DOHH2 (cell line): ENCODE data around the gene WDR19.

ENCODE experiments used
- H3F3A ChIP-seq: fragments of 200-600 bp; sonication (generic), shearing (Covaris generic); 2 replicates; pipeline ENCODE4 v1.6.0; 2016; ENCODE audit warnings: antibody characterized with exemption, mild to moderate bottlenecking; ENCODE audit not compliant: control insufficient read depth, insufficient read depth
- H3K27ac ChIP-seq: fragments of 200-600 bp; sonication (generic); 2 replicates; pipeline ENCODE4 v1.5.1; 2014; ENCODE audit warnings: low read depth, mild to moderate bottlenecking, low read length, moderate library complexity
- H3K27me3 ChIP-seq: fragments of 200-600 bp; sonication (generic); 2 replicates; pipeline ENCODE4 v1.6.1; 2014; ENCODE audit warnings: mild to moderate bottlenecking, low read length, mixed read lengths; ENCODE audit not compliant: control insufficient read depth
- H3K36me3 ChIP-seq: fragments of 200-600 bp; sonication (generic); 2 replicates; pipeline ENCODE4 v1.6.1; 2014; ENCODE audit warnings: mild to moderate bottlenecking, low read length, moderate library complexity, mixed read lengths; ENCODE audit not compliant: control insufficient read depth
- H3K4me1 ChIP-seq: fragments of 200-600 bp; sonication (generic); 2 replicates; pipeline ENCODE4 v1.6.1; 2014; ENCODE audit warnings: mild to moderate bottlenecking, low read length, mixed read lengths; ENCODE audit not compliant: control insufficient read depth
- H3K4me2 ChIP-seq: fragments of 200-600 bp; sonication (generic); 2 replicates; pipeline ENCODE4 v1.6.0; 2014; ENCODE audit warnings: mild to moderate bottlenecking, low read length, moderate library complexity
- H3K4me3 ChIP-seq: fragments of 200-600 bp; sonication (generic); 2 replicates; pipeline ENCODE4 v1.5.1; 2014; ENCODE audit warnings: mild to moderate bottlenecking, low read length, mixed read lengths
- H3K79me2 ChIP-seq: fragments of 200-600 bp; sonication (generic); 2 replicates; pipeline ENCODE4 v1.6.1; 2014; ENCODE audit warnings: mild to moderate bottlenecking, low read length, mixed read lengths; ENCODE audit not compliant: control insufficient read depth
- H3K9me2 ChIP-seq: fragments of 200-600 bp; sonication (generic); replicated peaks from 2 replicates; pipeline ENCODE4 v1.6.1; 2014; ENCODE audit warnings: mild to moderate bottlenecking, low read length, mixed read lengths; ENCODE audit not compliant: control insufficient read depth
- H3K9me3 ChIP-seq: fragments of 200-600 bp; sonication (generic); 2 replicates; pipeline ENCODE4 v1.6.1; 2014; ENCODE audit warnings: antibody characterized with exemption, low read length, mixed read lengths; ENCODE audit not compliant: control insufficient read depth, insufficient read depth
- H4K20me1 ChIP-seq: fragments of 200-600 bp; sonication (generic); 2 replicates; pipeline ENCODE4 v1.6.0; 2014; ENCODE audit warnings: low read depth, mild to moderate bottlenecking, antibody characterized with exemption, low read length, moderate library complexity; ENCODE audit not compliant: control insufficient read depth, insufficient read depth
- EZH2phosphoT487 ChIP-seq: fragments of 200-600 bp; sonication (generic); IDR thresholded peaks from 2 replicates; pipeline ENCODE4 v1.6.1; 2017; ENCODE audit warnings: borderline replicate concordance, mild to moderate bottlenecking, antibody characterized with exemption, low read length, moderate library complexity, mixed read lengths
- TF ChIP-seq, protein P1 (sequence below): fragments of 200-600 bp; sonication (generic); IDR thresholded peaks from one replicate; pipeline ENCODE4 v1.5.1; 2014; ENCODE audit warnings: antibody characterized with exemption, mild to moderate bottlenecking, low read depth, low read length; ENCODE audit not compliant: poor library complexity, severe bottlenecking

WDR19 gene

DNA sequence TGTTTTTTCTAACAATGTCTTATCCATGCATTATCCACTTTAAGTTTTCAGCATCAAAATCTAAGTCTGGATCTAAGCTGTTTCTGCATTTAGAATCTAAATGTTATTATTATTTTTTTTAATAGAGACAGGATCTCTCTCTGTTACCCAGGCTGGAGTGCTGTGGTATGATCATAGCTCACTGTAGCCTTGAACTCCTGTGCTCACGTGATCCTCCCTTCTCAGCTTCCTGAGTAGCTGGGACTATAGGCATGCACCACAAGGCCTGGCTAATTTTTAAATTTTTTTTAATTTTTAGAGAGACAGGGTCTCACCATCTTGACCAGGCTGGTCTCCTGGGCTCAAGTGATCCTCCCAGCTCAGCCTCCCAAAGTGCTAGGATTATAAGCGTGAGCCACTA lies 52.7 kb downstream of the WDR19 start:
- Histone ChIP-seq H3K4me1 (no peaks in the 10 kb centered on the region), H3K36me3 (peaks cover 21% of the 10 kb centered on the region), H3F3A (no peaks in the 10 kb centered on the region), H3K4me3 (no peak overlapping the region), H3K27ac (no peak overlapping the region), H4K20me1 (no peaks in the 10 kb centered on the region), H3K27me3 (no peaks in the 10 kb centered on the region), H3K79me2 (no peaks in the 10 kb centered on the region), H3K9me2 (no peaks in the 10 kb centered on the region), H3K9me3 (no peaks in the 10 kb centered on the region), H3K4me2 (no peak overlapping the region)
- TF ChIP-seq EZH2phosphoT487, result no peak
- TF ChIP-seq, protein P1, sequence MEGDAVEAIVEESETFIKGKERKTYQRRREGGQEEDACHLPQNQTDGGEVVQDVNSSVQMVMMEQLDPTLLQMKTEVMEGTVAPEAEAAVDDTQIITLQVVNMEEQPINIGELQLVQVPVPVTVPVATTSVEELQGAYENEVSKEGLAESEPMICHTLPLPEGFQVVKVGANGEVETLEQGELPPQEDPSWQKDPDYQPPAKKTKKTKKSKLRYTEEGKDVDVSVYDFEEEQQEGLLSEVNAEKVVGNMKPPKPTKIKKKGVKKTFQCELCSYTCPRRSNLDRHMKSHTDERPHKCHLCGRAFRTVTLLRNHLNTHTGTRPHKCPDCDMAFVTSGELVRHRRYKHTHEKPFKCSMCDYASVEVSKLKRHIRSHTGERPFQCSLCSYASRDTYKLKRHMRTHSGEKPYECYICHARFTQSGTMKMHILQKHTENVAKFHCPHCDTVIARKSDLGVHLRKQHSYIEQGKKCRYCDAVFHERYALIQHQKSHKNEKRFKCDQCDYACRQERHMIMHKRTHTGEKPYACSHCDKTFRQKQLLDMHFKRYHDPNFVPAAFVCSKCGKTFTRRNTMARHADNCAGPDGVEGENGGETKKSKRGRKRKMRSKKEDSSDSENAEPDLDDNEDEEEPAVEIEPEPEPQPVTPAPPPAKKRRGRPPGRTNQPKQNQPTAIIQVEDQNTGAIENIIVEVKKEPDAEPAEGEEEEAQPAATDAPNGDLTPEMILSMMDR, result no peak

DNA sequence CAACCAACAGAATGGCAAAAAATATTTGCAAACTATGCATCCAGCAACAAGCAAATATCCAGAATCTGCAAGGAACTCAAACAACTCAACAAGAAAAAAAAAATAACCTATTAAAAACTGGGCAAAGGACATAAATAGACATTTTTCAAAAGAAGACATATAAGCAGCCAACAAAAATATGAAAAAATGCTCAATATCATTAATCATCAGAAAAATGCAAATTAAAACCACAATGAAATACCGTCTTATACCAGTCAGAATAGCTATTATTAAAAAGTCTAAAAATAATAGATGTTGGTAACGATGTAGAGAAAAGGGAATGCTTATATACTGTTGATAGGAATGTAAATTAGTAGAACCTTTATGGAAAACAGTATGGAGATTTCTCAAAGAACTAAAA lies 53.4 kb downstream of the WDR19 start:
- no peaks in the 10 kb centered on the region for H4K20me1 ChIP-seq
- H3K27ac ChIP-seq, result no peak overlapping the region
- TF ChIP-seq, protein P1, result no peak
- TF ChIP-seq EZH2phosphoT487, result no peak
- no peaks in the 10 kb centered on the region for H3F3A ChIP-seq
- H3K79me2 ChIP-seq, result no peaks in the 10 kb centered on the region
- no peaks in the 10 kb centered on the region for H3K9me3 ChIP-seq
- H3K4me3 ChIP-seq, result no peak overlapping the region
- H3K9me2 ChIP-seq, result no peaks in the 10 kb centered on the region
- H3K27me3 ChIP-seq, result no peaks in the 10 kb centered on the region
- H3K4me2 ChIP-seq, result no peak overlapping the region
- H3K4me1 ChIP-seq, result no peaks in the 10 kb centered on the region
- peaks cover 21% of the 10 kb centered on the region for H3K36me3 ChIP-seq

DNA sequence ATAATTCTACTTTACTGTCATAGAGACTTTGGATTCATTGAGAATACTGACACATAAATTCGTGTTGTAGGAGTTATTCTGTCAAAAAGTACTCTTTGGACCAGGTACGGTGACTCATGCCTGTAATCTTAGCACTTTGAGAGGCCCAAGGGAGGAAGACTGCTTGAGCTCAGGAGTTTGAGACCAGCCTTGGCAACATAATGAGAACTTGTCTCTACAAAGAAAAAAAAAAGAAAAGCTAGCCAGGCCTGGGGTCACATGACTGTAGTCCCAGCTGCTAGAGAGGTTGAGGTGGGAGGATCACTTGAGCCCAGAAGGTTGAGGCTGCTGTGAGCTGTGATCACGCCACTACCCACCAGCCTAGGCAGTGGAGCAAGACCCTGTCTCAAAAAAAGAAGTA lies 54.9 kb downstream of the WDR19 start:
- no peak overlapping the region for H3K27ac ChIP-seq
- peaks cover 21% of the 10 kb centered on the region for H3K36me3 ChIP-seq
- no peaks in the 10 kb centered on the region for H3K9me2 ChIP-seq
- H3K4me2 ChIP-seq, result no peak overlapping the region
- no peaks in the 10 kb centered on the region for H3K4me1 ChIP-seq
- no peaks in the 10 kb centered on the region for H3K79me2 ChIP-seq
- TF ChIP-seq, protein P1, result no peak
- no peak for TF ChIP-seq EZH2phosphoT487
- no peaks in the 10 kb centered on the region for H4K20me1 ChIP-seq
- no peaks in the 10 kb centered on the region for H3K27me3 ChIP-seq
- H3F3A ChIP-seq, result no peaks in the 10 kb centered on the region
- H3K4me3 ChIP-seq, result no peak overlapping the region
- no peaks in the 10 kb centered on the region for H3K9me3 ChIP-seq

DNA sequence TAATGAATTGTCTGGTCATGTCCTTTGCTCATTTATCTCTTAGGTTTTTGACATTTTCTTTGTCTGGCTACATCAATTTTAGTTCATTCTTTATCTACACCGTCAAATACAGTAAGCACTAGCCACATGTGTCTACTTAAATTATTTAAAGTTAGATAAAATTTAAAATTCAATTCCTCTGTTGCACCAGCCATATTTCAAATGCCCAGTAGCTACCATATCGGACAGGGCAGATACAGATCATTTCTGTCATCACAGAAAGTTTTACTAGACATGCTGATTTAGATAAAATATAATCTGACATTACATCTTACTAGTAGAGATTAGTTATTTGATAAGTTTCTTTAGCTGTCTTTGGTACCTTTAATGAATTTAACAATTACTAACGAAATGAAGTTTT lies 61.1 kb downstream of the WDR19 start:
- H3K27me3 ChIP-seq, result no peaks in the 10 kb centered on the region
- peaks cover 10% of the 10 kb centered on the region for H3K36me3 ChIP-seq
- H4K20me1 ChIP-seq, result no peaks in the 10 kb centered on the region
- H3K4me1 ChIP-seq, result no peaks in the 10 kb centered on the region
- no peaks in the 10 kb centered on the region for H3K79me2 ChIP-seq
- no peak for TF ChIP-seq EZH2phosphoT487
- TF ChIP-seq, protein P1, result no peak
- no peak overlapping the region for H3K27ac ChIP-seq
- no peaks in the 10 kb centered on the region for H3K9me2 ChIP-seq
- no peaks in the 10 kb centered on the region for H3K9me3 ChIP-seq
- no peaks in the 10 kb centered on the region for H3F3A ChIP-seq
- H3K4me2 ChIP-seq, result no peak overlapping the region
- no peak overlapping the region for H3K4me3 ChIP-seq
